Posterior cingulate gyrus (tissue), 11 donors: ENCODE results near the gene TAS2R14.

ENCODE experiments used
- DNase-seq, 10 donors: peaks; one replicate each; pipeline versions ENCODE4 v3.0.0 to v3.0.0-alpha.2; 2020 to 2021; ENCODE audit warnings: mixed read lengths in 3 of 10
- intact Hi-C: fragments of 100-400 bp; cut with DNase I; formaldehyde crosslinking; loops from one replicate; pipeline ENCODE4 v1.15.1; 2023

TAS2R14 gene, protein sequence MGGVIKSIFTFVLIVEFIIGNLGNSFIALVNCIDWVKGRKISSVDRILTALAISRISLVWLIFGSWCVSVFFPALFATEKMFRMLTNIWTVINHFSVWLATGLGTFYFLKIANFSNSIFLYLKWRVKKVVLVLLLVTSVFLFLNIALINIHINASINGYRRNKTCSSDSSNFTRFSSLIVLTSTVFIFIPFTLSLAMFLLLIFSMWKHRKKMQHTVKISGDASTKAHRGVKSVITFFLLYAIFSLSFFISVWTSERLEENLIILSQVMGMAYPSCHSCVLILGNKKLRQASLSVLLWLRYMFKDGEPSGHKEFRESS

DNA sequence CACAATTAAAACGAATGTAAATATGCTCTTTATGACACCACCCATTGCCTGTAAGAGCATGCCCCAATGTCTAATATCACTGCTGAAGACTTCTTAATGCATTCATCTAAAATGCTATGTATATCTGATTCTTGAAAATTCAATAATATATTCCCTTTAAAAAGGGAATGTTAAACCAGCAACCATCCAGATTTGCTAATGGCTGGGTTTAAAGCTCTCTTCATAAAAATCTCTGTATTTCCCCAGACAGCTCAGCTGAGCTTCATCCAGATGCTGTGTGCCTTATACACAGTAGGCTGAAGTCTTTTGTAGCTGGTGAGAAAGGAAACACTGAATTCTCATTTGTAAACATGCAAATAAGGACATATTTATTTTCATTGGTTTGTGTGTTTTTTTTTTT is at the start of gene TAS2R14:
Gene TAS2R14, minus strand, starts transcription at position 101 of the 400 bp plus-strand sequence. Its CDS starts 56 bp downstream, at position 45.
- intact Hi-C loops, result no loop called here
- no peak for DNase-seq

DNA sequence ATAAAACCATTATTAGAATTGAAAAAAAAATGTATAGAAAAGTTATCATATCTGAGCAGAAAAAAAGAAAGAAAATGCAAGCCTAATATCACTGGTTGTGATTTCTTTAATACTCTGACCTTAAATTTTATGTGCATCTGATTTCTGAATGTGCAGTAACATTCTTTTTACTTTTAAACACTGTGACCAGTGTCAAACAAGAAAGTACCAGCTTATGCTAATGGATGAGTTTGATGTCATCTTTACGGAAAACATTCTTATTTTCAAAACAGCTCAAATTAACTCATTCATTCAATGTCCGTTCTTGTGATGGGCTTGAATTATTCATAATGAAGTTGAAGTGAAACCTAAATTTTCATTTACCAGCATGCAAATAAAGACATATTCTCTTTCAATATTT is 47.7 kb upstream of the TAS2R14 start, which contains the start of gene TAS2R50:
Gene TAS2R50, minus strand, starts transcription at position 101 of the 400 bp plus-strand sequence. Its CDS starts 52 bp downstream, at position 49.
- DNase-seq, result no peak
- intact Hi-C loops, result no loop called here

DNA sequence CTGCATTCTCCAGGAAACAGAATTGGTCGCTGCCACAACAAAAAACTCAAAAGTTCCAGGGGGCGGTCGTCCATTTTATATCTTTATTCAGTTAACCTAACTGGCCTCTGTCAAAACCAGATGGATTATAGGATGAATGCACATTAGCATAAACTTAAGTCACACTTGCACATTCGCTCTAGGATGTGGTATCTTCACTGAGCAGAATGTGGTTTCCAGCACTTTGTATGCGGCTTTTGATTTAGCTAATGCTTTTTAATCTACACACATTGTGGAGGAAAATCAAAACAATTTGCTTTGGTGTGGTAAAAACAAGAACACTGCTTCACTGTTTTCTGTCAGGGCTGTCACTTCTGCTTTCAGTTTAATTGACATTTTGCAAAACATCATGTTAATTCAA is 43.2 kb upstream of the TAS2R14 start:
- DNase-seq, result no peak
- intact Hi-C loops, result no loop called here

DNA sequence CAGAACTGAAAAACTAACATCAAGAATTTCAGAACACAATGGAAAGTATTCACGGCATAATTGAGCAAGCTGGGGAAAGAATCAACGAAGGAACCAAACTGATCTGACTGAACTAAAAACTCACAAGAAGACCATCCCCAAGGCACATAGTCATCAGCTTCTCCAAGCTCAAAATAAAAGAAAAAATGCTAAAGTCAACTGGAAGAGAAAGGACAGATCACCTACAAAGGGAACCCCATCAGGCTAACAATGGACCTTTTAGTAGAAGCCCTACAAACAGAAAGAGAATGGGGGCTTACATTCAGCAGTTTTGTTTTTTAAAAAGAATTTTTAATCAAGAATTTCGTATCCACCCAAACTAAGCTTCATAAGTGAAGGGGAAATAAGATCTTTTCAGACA is 35.9 kb upstream of the TAS2R14 start:
- intact Hi-C loops, result no loop called here
- DNase-seq, result no peak

DNA sequence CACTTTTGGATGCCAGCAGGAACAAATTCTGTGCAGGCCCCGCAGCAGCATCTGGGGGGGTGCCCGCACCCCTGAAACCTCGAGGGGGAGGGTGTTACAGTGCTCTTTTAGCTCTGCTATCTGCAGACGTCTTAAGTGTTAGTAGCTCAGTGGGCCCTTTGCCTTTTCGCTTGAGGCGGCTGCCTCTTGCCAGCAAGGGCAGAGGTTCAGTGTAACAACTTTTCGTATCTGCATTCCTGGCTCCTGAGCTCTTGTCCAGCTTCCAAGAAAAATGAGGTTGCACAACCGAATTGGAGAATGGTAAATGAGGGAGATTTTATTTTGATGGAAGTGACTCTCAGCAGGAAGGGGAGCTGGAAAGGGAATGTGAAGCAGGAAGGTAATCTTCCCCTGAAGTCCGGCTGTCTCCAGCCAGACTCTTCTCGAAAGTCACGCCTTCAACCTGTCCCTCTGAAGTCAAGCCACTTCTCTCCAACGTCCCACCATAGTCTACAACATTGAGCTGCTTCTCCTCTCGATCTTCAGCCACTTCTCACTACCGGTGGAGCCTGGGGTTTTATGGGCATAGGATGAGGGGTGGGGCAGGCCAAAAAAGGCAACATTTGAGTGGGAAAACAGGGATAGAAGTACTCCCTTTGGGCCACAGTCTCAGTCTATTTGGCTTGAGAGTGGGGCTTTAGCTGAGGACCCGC is 29.8 kb upstream of the TAS2R14 start:
- no peak for DNase-seq
- intact Hi-C loops, result no loop called here

DNA sequence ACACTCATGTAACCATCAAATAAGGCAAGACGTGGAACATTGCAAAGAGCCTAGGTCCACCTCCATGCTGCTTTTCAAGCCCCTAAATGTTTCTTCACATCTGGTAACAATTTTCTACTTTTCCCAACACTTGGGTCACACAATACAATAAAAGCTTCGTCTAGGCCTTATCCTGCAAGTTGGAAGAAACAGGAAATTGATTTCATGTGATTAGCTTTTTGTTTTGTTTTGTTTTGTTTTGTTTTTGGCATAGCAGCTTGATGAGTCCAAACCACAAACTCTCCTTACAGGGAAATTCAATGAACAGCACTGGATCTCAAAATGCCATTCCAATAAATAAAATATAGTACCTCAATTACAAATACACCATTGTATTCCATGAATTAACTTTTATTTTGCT is 28.3 kb upstream of the TAS2R14 start:
- intact Hi-C loops, result no loop called here
- DNase-seq, result no peak

DNA sequence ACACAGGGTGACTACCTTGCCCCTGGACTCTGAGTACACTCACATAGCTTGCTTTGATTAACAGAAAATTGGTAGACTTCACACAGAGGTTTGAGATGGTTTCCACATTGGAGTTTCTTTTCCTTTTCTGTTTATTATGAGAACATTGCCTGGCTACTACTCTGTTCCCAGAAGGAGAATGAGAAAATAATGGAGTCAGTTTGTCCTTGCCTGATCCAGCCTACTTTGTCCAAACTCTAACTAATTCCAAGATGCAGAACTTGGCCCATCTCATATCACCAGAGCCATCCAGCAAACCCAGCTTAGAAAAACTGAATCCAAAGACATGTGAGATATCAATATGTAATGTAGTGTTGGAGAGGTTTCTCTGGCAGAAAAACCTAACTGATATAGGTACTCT is 27.3 kb upstream of the TAS2R14 start:
- intact Hi-C loops, result no loop called here
- no peak for DNase-seq

DNA sequence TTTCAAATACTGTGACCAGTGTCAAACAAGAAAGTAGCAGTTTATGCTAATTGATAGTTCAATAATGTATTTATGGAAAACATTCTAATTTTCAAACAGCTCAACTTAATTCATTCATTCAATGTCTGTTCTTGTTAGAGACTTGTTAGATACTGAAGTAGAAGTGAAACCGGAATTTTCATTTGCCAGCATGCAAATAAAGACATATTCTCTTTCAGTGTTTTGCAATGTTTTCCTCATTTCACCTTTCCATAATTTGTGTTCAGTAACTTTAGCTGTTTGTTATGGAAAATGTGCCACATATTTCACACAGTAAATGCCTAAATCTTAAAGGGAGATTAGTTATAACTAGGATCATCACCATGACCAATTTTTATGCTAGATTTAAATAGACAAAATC is 26.4 kb upstream of the TAS2R14 start:
- intact Hi-C loops, result no loop called here
- DNase-seq, result no peak

DNA sequence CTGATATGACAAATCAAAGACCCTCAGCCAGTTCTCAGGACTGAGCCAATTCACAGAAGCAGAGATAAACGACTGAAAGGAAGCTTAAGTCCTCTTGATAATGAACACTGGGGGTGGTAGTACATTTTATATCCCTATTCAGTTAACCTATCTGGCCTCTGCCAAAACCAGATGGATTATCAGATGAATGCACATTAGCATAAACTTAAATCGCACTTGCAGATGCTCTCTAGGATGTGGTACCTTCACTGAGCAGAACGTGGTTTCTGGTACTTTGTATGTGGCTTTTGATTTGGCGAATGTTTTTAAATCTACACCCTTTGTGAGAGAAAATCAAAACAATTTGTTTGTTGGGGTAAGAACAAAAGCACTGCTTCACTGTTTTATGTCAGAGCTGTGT is 21.1 kb upstream of the TAS2R14 start:
- DNase-seq, result no peak
- intact Hi-C loops, result no loop called here

DNA sequence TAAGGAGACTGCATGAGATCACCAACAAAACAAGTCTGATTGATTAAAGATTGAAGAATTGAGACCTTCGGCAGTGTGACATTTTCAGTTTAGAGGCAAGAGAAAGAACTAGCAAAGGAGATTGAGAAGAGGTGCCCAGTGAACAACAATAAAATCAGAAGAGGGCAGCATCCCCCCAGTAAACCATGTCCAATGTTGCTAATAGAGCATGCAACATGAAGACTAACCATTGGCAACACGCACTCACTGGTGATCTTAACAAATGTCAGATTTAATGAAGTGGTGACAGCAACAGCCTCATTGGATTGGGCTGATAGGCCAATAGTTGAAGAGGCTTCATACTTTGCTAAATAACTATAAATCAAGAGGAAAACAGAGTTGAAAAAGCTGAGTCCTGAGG is 20.7 kb upstream of the TAS2R14 start:
- intact Hi-C loops, result loop anchor here (1.0 kb wide), 1 partner anchor 239 kb away; no protein-coding TSS in a partner anchor
- peak in 2 of 10 donors; percentile 41 to 55 for DNase-seq

DNA sequence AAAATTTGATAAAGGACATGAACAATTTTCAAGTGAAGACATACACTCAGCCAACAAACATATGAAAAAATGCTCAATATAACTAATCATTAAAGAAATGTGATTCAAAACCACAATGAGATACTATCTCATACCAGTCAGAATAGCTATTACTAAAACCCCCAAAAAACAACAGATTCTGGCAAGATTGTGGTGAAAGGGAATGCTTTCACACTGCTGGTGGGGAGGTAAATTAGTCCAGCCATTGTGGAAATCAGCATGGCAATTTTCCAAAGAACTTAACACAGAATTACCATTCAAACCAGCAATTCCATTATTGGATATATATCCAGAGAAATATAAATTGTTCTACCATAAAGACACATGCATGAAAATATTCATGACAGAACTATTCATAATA is 18.7 kb upstream of the TAS2R14 start:
- intact Hi-C loops, result no loop called here

DNA sequence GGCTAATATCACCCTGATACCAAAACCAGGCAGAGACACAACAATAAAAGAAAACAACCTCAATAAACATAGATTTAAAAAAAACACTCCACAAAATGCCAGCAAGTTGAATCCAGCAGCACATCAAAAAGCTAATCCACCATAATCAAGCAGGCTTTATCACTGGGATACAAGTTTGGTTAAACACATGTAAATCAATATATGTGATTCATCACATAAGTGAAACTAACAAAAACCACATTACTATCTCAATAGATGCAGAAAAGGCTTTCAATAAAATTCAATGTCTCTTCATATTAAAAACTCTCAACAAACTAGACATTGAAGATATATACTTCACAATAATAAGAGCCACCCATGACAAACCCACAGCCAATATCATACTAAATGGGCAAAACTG is 17.0 kb upstream of the TAS2R14 start:
- no peak for DNase-seq
- intact Hi-C loops, result no loop called here

More for the DNA sequence above, 18.7 kb upstream of the TAS2R14 start:
- DNase-seq, result no peak

DNA sequence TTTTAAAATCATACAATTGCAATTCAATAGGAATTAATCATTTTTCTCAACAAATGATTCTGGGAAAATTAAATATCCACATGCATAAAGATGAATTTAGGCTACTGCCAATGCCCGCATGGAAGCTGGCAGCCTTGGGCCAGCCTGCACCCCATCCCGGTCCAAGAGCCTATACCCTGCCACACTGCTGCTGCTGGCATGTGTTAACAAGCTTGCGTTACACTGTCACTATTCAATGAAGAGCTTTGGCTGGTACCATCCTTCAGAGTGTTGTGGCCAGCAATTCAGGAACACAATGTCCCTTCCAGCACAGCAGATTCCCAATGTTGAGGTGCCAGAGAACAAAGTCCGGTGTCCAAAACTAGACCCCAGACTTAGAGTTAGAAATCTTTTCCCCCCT is 13.6 kb upstream of the TAS2R14 start:
- intact Hi-C loops, result no loop called here

DNA sequence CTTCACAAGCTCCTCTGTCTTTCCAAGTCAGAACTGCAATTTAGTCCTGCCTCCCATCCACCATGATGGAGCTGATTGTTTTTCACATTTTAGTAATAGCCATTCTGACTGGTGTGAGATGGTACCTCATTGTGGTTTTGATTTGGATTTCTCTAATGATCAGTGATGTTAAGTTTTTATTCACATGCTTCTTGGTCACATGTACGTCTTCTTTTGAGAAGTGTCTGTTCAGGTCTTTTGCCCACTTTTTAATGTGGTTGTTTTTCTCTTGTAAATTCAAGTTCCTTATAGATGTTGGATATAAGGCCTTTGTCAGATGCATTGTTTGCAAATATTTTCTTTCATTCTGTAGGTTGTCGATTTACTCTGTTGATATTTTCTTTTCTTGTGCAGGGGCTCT is 4.1 kb upstream of the TAS2R14 start:
- intact Hi-C loops, result no loop called here
- DNase-seq, result no peak

More for the DNA sequence above, 13.6 kb upstream of the TAS2R14 start:
- peak in 4 of 10 donors; percentile 14 to 82 (median 34) for DNase-seq

DNA sequence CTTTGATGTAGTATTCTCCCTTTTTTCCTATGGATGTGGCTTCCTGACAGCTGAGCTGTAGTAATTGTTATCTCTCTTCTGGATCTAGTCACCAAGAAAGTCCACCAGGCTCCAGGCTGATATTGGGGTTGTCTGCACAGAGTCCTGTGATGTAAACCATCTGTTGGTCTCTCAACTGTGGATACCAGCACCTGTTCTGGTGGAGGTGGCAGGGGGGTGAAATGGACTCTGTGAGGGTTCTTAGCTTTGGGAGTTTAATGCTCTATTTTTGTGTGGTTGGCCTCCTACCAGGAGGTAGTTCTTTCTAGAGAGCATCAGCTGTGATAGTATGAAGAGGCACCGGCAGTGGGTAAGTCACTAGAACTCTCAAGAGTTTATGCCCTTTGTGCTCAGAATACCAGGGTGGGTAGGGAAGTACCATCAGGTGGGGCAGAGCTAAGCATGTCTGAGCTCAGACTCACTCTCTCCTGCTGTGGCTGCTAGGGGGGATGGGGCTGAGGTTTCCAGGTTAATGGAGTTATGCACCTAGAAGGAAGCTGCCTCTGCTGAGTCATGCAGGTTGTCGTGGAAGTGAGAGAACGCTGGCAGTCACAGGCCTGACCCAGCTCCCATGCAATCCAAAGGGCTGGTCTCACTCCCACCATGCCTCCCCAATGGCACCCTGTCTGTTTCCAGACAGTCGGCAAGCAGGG is 3.0 kb upstream of the TAS2R14 start:
- intact Hi-C loops, result no loop called here
- no peak for DNase-seq

DNA sequence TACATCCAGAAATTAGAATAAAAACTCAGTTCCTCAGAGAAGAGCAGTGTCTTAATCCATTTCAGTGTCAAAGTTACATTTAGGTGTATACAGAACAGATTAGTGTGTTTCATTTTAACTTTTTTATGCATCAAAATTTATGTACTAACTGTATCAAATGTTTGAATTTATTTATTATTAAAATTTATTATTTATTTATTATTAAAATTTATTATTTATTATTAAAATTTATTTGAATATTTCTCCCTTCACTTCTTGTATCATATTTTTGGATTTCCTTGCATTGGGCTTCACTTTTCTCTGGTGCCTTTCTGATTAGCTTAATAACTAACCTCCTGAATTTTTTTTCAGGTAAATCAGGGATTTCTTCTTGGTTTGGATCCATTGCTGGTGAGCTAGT is 2.3 kb upstream of the TAS2R14 start:
- no peak for DNase-seq
- intact Hi-C loops, result no loop called here

DNA sequence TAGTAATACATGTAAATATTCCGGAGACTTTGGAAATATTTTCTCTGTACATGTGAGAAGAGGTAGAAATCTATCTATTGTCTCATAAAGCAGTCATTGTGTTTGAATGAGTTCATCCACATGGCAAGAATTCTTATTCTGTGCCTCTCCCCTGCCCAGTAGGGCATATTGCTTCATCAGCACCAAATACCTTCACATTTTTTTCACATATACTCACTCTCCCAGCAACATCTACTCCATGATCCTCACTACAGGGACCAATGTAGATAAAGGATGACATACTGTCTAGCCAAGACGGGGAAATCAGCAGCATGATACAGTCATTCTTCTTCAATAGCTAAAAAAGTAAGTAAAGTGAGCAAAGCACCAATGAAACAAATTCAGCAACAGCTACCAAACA is 1.3 kb upstream of the TAS2R14 start:
- intact Hi-C loops, result no loop called here
- DNase-seq, result no peak

DNA sequence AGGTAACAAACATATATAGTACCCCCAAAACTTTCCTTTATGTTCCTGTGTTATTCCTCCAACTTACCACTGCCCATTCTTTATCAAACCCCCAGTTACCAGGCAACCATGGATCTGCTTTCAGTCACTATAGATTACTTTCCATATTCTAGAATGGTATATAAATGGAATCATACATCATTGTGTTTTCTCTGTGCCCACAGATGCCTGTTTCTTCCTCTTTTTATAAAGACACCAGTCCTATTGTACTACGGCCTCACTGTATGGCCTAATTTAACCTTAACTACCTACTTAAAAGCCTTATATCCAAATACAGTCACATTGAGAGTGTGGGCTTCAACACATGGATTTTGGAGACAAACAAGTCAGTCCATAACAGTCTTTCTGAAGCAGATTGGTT is 2.6 kb downstream of the TAS2R14 start:
- intact Hi-C loops, result no loop called here
- DNase-seq, result no peak

DNA sequence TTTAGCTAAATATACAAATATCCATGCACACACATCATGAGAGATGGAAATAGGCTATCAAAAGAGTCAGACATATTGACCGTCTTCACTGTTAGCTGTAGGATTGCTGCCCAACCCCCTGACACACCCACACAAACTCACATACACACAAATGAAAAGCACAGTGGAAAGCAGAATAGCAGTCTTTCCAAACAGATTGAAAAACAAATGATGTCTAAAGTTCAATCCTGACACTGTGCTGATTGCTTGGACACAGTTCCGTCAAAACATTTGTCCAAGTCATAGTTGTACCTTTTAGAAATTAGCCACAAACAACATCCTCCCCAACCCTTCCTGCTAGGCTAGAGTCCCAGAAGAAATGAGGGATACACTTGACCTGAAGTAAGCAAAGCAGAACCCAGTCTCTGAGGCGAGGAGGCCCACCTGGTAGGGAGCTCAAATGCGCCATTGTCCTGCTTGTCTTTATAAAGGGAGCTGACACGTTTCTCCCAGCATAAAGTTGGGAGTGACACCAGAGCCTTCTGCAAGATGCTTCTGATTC is 10.2 kb downstream of the TAS2R14 start, which contains the start of gene PRH2:
Gene PRH2, plus strand, starts transcription at position 491 of the 541 bp plus-strand sequence. Its CDS starts 38 bp downstream, at position 529.
- no peak for DNase-seq
- intact Hi-C loops, result no loop called here

DNA sequence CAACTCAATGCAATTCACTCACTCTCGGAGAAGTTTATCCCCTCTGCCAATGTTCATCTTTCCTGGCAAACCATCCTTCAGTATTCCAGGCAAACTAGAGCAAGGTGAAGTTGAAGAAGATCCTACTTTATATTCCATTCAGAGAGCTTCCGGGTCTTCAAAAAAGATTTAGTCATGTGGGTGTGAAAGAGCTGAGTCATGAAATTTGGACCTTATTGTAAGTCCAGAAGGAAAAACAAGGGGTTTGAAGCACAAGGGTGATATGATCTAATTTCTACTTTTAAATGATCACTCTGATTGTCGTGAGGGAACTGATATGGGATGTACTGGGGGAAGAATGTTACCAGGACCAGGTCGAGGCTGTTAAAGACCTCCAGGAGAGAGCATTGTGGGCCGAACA is 12.8 kb downstream of the TAS2R14 start:
- DNase-seq, result no peak
- intact Hi-C loops, result no loop called here

DNA sequence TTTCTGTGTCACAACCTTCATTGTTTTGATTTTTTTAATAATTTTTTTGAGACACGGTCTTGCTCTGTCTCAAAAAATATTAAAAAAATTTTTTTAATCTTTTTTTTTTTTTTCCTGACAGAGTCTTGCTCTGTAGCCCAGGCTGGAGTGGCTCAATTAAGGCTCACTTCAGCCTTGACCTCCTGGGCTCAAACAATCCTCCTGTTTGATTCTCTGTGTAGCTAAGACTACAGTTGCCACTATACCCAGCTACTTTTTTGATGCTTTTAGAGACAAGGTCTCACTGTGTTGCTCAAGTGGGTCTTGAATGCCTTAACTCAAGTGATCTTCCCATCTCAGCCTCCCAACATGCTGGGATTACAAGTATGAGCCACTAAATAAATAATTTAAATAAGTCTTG is 19.3 kb downstream of the TAS2R14 start:
- intact Hi-C loops, result no loop called here
- no peak for DNase-seq
